GM19240 (cell line): ENCODE results near the gene SCUBE1.

Source experiments
- DNase-seq: peaks from one replicate; pipeline ENCODE4 v3.0.0; 2011; ENCODE audit warnings: low spot score; ENCODE audit not compliant: insufficient read length

Gene SCUBE1

DNA sequence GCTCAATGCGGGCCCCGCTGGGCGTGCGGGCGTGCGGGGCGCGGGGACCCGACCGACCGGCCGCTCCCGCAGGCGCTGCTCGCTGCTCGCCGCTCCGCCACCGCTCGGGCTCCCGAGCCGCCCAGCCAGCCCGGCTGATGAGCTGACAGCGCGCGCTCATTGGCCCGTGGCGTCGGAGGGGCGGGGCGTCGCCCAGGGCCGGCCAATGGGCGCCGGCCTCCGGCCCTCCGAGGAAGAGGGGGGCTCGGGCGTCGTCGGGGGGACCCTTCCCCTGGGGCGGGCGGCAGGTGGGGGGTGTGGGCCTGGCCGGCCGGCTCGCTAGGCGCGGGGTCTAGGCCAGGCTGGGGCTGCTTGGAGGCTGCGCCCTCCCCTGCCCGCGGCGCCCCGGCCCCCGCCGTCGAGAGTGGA is at the start of gene SCUBE1:
Gene SCUBE1 (minus strand): TSS at position 111 of the 408 bp plus-strand sequence. CDS start 111 bp downstream, outside the sequence.
- no peak for DNase-seq

DNA sequence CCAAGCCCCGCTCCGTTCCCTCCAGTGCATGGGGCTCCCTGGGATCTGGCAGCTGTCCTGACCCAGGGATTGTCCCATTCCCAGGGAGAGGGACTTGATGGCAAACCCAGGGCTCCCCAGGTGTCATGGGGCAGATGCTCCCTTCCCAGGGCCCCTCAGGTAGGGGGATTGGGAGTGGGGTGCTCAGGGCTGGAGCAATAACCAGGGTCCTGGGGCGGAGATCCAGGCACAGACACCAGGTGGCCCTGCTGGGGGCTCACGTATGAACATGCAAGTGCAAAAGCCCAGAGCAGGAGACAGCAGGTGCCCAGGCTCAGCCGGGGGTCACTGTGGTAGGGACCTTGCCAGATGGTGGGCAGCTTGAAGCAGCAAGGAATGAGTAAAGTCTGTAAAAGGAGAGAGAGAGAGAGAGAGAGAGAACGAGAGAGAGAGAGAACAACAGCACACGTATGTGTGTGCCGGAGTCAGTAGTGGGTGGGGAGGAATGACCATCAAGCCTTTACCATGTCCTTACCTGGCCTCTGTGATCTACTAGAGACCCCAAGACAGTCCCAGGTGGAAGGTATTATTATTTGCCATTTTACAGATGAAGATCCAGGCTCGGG is 49.3 kb upstream of the SCUBE1 start:
- no peak for DNase-seq

DNA sequence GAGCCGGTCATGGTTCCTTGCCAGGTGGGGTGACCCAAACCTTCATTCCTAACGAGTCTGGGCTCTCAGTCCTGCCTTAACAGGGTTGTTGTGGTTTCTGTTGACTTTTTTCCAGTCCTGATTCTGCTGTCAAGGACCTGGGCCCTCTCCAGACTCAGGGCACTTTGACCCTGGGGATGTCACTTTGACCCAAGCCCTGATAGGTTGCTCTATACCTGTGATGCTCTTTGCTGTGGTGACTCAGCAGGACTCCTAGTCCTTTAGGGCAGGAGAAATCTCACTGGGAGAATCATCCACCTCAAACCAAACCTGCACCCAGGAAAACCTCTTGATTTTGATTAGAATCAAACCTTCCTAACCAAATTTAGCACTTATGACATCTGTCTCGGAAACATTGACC is 48.1 kb upstream of the SCUBE1 start:
- no peak for DNase-seq

DNA sequence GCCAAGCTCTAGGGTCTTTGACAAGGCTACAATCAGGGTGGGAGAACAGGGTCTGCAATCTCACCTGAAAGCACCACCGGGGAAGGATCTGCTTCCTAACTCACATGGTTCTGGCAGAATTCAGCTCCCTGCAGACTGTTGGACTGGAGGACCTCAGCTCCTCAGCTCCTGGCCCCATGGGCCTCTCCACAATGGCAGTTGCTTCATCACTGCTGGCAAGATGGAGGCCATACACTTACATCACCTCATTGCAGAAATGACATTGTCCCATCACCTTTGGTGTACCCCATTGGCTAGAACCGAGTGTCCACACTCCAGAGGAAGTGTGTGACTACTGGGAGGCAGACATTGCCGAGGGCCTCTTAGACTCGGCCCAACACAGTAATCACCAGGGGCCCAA is 47.7 kb upstream of the SCUBE1 start:
- no peak for DNase-seq

DNA sequence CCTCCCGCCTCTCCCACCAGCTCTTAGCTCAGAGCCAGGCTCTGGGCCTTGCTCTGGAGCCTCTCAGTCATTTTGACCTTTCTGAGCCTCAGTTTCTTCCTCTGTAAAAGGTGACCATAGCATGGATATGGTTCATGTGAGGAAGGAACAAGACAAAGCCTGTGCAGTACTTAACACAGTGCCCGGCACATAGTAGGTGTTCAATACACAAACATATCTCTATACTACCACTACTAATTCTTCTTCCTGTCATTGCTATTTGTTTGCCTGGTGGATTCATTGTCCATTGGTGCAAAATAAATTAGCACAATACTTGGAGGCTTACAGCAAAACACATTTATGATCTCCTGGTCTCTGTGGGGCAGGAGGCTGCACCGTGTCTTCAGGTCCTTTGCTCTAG is 47.0 kb upstream of the SCUBE1 start:
- DNase-seq = no peak

DNA sequence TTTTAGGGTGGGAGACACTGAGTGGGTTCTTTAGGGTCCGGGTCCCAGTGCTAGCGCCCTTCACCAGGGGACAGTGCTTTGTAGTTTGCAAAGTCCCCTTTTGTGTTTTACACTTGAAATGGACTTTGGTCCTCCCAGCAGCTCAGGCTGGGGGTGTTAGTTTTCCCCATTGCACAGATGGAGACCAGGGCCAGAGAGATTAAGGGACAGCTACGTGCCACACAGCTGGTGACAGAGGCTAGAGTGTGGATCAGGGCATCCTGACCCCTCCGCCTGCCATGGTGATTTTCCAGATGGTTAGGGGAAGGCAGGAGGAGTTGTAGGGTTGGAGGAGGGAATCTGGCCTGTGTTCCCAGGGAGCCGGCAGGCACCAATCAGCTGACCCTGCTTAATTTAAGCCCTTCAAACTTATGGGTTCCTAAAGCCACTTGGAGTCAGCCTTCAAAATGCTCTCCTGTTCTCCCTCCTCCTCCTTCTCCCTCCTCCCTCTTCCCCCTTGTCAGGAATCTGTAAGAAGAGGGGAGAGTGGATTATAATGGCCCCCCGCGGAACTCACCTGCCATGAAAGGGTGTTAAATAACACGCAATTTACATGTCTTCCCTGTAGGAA is 46.2 kb upstream of the SCUBE1 start:
- DNase-seq = no peak

DNA sequence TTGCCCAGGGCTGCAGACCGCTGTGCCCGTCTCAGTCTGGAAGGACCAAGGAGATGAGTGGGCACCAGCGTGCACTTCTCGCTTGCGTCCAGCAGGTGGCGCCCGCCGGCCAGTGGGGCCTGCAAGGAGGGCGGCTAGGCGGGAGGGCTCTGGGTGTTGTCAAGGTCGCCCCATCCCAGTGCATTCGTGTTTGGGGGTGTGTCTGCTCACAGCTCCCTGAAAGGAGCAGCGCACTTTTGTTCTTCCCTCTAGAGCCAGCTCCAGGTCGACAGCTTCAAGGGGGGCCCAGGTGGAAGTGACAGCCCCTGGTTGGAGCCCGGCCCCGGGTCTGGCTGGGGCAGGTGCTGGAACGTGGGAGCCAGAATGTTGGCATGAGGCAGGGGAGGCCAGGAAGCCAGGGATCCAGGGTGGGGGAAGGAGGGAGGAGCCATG is 45.3 kb upstream of the SCUBE1 start:
- DNase-seq = peak; percentile 72

DNA sequence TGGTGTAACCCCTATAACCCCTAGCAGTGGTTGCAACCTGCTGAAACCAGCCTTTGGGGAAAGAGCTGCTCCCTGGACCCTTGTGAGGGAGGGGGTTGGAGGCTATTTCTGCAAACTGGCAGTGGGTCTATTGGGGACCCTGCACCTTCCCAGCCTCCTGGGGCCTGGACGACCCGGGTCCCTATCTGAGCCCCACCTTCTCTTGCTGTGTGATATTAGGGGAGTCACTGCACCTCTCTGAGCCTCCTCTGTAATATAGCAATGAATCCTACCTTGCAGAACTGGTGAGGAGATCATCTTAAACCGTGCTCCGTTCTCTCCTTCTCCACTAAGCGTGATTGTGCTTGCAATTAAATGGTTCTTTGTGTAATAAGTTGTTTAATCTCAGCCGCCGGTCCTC is 44.6 kb upstream of the SCUBE1 start:
- DNase-seq = no peak

DNA sequence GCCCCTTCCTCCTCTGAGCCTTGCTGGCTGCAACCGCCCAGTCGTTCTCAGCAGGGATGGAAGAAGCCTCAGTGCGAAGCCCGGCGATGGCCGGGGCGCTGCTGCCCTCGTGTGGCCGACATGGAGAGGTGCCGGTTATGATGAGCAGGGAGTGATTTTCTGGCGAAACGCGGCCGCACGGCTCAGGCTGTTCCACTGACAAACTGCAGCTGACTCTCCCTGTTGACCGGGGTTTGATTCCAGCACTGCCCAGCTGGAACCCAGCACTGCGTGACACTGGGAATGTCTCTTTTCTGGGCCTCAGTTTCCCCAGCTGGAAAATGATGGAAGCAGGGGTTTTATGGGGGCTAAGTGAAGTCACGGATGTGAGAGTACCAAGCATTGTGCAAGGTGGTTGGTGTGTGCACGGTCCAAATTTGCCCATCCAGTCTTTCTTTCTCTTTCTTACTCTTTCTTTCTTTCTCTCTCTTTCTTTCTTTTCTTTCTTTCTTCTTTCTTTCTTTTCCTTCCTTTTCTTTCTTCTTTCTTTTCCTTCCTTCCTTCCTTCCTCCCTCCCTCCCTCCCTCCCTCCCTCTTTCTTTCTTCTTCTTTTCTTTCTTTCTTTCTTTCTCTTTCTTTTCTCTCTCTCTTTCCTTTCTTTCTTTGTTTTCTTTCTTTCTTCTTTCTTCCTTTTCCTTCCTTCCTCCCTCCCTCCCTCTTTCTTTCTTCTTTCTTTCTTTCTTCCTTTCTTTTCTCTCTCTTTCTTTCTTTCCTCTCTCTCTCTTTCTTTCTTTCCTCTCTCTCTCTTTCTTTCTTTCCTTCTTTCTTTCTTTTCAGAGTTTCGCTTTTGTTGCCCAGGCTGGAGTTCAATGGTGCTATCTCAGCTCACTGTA is 42.8 kb upstream of the SCUBE1 start:
- peak; percentile 76 for DNase-seq

DNA sequence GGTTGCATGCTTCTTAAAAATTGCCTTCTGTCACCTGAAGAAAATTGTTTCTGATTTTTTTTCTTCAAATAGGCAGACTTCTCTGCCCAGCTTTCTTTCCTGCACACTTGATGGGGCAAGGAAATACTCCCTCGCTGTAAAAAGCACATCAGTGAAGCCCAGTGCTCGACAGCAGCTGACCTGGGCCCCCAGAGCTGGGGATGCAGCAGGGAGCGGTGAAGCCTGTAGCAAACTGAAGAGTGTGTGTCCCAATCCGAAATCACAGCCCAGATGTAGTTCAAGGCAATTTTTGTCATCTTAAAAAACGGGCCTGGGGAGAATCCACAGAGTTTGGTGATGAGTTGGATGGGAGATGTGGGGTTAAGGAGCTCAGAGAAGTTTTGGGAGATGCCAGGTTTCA is 41.7 kb upstream of the SCUBE1 start:
- DNase-seq = no peak

DNA sequence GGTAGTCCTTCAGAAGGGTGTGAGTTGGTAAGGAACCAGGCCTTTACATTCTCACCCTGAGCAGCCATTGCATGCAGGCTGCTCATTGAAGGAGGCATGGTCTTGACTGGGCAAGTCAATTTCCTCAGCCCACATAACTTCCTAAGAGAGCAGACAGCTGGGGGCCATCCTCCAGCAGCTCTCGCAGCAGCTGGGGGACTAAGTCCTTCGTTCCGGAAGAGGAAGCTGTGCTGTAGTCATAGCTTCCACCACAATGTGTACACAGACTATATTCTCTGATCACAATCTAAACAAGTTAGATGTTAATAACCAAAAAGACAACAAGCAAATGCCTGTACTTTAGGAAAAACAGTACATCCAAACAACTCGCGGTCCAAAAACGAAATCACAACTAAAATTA is 38.5 kb upstream of the SCUBE1 start:
- no peak for DNase-seq

DNA sequence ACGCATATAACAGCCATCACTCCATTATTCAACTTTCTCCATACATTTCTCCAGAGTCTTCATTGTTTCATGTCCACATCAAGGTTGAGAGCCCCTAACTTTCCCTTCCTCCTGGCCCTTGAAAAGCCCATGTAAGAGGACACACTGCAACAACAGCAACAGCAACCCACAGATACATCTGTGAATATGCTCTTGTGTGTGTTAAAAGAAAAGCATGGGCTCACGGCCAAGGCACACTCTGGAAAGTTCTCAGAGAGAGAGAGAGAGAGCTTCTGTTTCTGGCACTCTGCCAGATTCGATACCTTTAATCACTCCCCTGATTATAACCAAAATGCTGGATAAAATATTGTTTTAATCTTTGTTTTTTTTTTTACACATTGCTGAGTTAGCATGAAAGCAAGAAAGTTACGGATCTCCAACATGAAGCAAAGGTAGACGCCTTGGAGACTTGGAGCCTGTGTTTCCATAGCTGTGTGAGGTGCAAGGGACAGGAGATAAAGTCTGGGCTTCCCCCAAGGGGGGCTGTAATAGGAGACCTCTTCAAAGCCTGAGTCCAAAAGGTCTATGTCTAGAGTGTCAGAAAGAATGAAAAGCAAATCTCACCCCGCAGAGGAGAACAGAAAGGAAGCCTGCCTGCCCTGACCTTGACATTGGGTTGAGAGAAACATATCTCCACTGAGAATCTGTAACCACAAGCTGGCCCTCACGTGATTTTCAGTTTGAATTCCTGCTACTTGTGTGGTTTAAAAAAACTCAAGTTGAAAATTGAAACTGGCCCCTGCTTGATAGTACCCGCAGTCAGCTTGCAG is 34.9 kb upstream of the SCUBE1 start:
- DNase-seq = peak; percentile 47

DNA sequence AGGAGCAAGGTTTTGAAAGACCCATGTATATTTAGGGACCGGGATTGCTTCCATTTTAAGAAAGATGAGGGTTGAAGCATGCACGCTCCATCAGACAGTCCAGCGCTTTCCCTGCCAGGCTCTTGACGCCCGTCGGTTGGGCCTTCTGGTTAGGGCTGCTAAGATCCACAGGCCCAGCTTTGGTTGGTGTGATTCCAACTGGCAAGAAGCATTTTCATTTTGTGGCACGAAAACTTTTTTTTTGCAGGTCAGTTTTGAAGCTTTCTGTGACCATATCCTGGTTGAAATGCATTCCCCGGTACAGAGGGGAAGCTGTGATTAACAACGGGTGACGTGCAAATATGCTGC is 34.4 kb upstream of the SCUBE1 start:
- DNase-seq = no peak

DNA sequence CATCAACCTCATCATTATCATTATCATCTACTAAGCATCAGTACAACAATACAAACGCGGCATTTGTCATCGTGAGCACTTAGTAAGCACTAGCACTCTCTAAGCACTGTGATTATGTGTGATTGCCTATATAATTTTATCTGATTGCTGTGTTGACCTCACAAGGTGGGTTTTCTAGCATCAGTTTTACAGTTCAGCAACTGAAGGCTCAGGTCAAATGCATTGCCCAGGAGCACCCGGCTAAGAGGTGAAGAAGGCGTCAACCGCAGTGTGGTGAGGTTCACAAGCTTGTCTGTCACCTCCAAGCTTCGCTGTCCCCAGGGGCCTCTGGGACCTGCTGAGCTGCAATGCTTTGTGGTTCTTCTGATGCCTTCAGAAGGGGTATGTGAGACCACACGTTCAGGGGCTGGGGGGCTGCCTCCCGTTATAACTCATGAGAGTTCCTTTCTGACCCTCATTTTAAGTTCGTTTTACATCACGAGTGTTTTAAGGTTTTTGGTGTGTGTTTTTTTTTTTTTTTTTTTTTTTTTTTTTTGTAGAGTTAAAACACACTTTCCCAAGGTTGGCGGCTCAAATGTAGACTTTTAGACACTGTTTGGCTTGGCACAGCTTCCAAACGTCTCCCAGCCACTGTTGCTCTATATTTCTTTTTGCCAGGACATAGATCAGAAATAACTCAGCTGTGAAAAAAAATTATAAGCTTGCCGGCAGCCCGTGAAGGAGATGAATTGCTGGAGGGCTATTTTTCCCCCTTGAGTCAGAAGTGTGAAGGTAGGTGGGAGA is 33.8 kb upstream of the SCUBE1 start:
- peak; percentile 69 for DNase-seq

DNA sequence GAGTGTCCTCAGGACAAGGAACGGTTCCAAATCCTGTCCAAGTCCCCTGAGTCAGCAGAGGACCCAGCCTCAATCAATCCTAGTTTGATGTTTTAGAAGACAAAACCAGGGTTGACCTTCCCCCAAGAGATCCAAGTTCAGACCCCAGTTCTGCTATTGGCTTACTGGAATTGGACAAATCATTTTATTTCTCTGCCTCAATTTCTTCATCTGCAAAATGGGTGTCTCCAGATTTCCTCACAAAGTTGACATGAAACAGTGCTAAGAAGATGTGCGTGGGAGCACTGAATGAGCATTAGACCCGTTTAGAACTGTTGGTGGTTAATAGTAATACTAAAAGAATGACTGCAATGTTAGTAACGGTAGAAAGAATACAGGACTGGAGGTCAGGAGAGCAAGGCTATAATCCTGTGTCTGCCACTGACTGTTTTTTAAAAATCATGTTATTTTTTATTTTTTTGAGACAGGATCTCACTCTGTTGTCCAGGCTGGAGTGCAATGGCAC is 32.8 kb upstream of the SCUBE1 start:
- DNase-seq = no peak

DNA sequence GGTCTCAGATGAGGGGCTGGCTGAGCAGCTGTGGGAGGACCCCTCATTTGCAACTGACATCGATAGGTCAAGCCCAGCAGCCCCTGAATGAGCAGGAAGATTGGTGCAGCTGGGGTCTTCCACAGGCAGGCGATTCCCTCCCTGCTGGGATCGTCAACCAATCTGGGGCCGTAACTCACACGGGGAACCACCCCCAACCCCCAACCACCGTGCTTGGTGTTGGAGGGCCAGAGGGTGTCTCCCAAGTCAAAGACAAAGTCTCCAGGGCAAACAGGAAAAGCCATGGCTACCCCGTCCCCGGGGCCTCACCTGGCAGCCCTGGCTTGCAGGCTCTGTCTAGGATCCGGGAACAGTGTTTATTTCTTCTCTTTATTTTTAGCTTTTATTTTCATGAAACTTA is 26.9 kb upstream of the SCUBE1 start:
- DNase-seq = no peak

DNA sequence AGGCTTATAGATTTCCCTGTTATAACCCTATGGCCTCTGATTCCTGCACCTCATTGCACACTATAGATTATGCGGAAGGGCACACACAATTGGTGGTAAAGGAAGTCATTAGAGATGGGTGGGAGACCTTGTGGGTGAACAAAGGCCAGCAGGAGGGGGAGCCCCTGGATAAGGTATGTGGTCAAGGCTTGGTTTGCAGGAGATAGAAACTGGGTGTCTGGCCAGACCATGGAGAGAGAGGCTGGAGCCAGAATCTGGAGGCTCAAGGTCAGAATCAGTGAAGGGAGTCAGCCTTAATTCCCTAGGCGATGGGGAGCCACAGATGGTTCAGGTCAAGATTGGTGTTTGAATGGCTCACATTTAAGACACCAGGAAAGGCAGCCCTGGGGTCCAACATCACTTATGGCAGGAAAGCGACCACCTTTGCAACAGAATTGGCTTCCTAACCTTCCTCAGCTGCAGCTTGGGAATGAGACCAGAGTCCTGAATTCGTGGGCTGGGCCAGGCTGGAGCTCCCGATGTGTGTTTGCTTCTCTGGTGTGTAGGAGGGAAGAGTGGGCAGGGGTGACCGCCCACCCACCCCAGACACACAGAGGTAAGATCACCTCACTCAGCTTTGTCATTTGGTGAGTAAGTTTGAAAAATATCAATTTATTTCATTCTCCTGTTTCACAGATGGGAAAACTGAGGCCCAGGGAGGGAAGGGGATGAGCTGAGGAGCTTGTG is 22.7 kb upstream of the SCUBE1 start:
- DNase-seq = no peak

DNA sequence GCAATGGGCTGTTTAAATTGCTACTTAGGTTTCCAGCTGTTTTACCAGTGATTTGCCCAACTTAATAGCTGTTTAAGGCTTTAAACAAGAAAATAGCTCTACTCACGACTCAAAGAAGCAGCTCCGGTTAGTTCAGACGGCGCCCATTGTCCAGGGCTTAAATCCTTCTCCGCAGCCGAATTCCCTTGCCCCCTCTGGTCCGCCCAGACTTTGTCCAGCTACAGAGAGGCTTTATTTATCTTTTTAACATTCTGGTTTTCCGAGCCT is 20.9 kb upstream of the SCUBE1 start:
- DNase-seq = no peak

DNA sequence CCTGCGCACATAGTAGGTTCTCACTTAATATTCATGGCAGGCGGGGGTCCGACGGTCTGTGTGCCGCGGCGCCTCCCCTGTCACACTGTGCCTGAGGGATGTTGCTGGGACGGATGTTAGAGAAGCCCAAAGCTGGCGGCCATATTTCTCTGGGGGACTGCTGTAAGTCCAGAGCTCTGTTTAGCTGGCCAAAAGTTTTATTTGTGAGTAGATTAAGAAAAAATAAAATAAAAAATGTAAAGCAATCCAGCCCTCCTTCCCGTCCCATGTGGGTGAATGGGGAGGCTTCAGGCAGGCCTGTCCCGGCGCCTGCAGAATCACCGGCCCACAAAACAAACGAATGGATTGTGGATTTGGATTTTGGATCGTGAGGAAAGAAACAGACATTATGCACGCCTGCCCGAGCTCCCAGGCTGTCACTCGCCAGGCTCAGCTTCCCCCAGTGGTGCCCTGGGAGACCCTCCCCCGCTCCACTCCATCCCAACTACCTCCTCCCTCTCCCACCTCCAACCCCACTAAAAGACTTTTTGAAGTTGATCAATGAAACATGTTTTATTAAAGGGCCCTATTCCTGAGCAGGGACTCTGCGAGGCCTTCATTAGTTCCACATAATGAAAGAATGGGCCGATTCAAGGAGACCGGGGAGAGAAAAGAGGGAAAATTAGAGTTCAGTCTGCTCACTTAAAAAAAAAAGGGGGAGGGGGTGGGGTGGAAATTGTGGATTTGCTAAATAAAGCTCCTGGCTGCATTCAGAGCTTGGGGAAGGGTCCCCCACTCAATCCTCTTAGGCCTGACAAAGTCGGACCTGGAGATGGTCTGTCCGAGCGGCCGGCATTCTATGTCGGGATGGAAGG is 20.4 kb upstream of the SCUBE1 start:
- DNase-seq = no peak
